HEK293 (cell line): Measurements from ENCODE around the gene RECK.

ENCODE experiments used
- CTCF ChIA-PET: fragments of 350-600 bp; formaldehyde crosslinking; extraction: SDS; loops from one replicate; lab custom pipeline; 2021; ENCODE audit warnings: antibody characterized with exemption; lab: Yijun Ruan, JAX
- POLR2A ChIA-PET: fragments of 300-600 bp; formaldehyde crosslinking; extraction: SDS; loops from one replicate; lab custom pipeline; 2020; ENCODE audit warnings: antibody characterized with exemption, inconsistent platforms; lab: Yijun Ruan, JAX
- H3K27ac ChIP-seq: fragments of 200-500 bp; sonication (Bioruptor generic); 2 replicates; pipeline ENCODE4 v1.5.1; 2014; ENCODE audit warnings: low read depth, low read length, control low read depth, inconsistent platforms; ENCODE audit errors: extremely low read depth
- H3K36me3 ChIP-seq, 2 experiments: fragments of 200-500 bp in 1 of 2; sonication (Bioruptor generic) in 1 of 2; 1 replicate in 1 of 2; 2 replicates in 1 of 2; pipeline ENCODE4 v1.5.1; 2014 to 2017; ENCODE audit warnings: inconsistent platforms in 2 of 2, low read length in 2 of 2; ENCODE audit not compliant: control insufficient read depth in 2 of 2, insufficient read depth in 1 of 2
- H3K4me1 ChIP-seq: fragments of 200-500 bp; sonication (Bioruptor generic); 2 replicates; pipeline ENCODE4 v1.5.1; 2014; ENCODE audit warnings: mild to moderate bottlenecking, low read length, inconsistent platforms; ENCODE audit not compliant: control insufficient read depth, insufficient read depth
- H3K4me3 ChIP-seq: 2 replicates; pipeline ENCODE4 v1.5.1; 2011; ENCODE audit warnings: low read depth, mild to moderate bottlenecking, control low read depth, low read length, moderate library complexity
- H3K9me3 ChIP-seq: fragments of 200-500 bp; sonication (Bioruptor generic); 2 replicates; pipeline ENCODE4 v1.5.1; 2014; ENCODE audit warnings: low read depth, low read length, inconsistent platforms; ENCODE audit not compliant: control insufficient read depth, insufficient read depth
- GLIS2 ChIP-seq: fragments of 450-650 bp; formaldehyde crosslinking; IDR thresholded peaks from 2 replicates; pipeline ENCODE4 v1.5.1; 2016; ENCODE audit warnings: missing biosample characterization, missing genetic modification characterization
- KLF1 ChIP-seq: fragments of 450-650 bp; formaldehyde crosslinking; IDR thresholded peaks from 2 replicates; pipeline ENCODE4 v1.5.1; 2016; ENCODE audit warnings: missing biosample characterization, missing genetic modification characterization
- SCRT2 ChIP-seq: fragments of 450-650 bp; formaldehyde crosslinking; IDR thresholded peaks from 2 replicates; pipeline ENCODE4 v1.5.1; 2016; ENCODE audit warnings: missing biosample characterization, missing genetic modification characterization
- SP2 ChIP-seq: fragments of 450-650 bp; formaldehyde crosslinking; IDR thresholded peaks from 2 replicates; pipeline ENCODE4 v1.5.1; 2016; ENCODE audit warnings: missing biosample characterization, missing genetic modification characterization
- YY2 ChIP-seq: fragments of 450-650 bp; formaldehyde crosslinking; IDR thresholded peaks from 2 replicates; pipeline ENCODE4 v1.5.1; 2016; ENCODE audit warnings: missing biosample characterization, missing genetic modification characterization
- ZBTB20 ChIP-seq: fragments of 450-650 bp; formaldehyde crosslinking; IDR thresholded peaks from 2 replicates; pipeline ENCODE4 v1.5.1; 2016; ENCODE audit warnings: missing biosample characterization, missing genetic modification characterization
- ZBTB21 ChIP-seq: fragments of 450-650 bp; formaldehyde crosslinking; IDR thresholded peaks from 2 replicates; pipeline ENCODE4 v1.5.1; 2017; ENCODE audit warnings: missing biosample characterization, missing genetic modification characterization
- ZBTB48 ChIP-seq: fragments of 450-650 bp; formaldehyde crosslinking; IDR thresholded peaks from 2 replicates; pipeline ENCODE4 v1.5.1; 2016; ENCODE audit warnings: missing biosample characterization, missing genetic modification characterization
- ZBTB8A ChIP-seq: fragments of 450-650 bp; formaldehyde crosslinking; IDR thresholded peaks from 2 replicates; pipeline ENCODE4 v1.5.1; 2016; ENCODE audit warnings: missing biosample characterization, missing genetic modification characterization
- ZIC2 ChIP-seq: fragments of 450-650 bp; formaldehyde crosslinking; IDR thresholded peaks from 2 replicates; pipeline ENCODE4 v1.5.1; 2016; ENCODE audit warnings: missing biosample characterization, missing genetic modification characterization
- ZNF335 ChIP-seq: fragments of 450-650 bp; formaldehyde crosslinking; conservative IDR thresholded peaks from 2 replicates; pipeline ENCODE4 v1.5.1; 2016; ENCODE audit warnings: missing biosample characterization, missing genetic modification characterization
- ZNF530 ChIP-seq: fragments of 450-650 bp; formaldehyde crosslinking; IDR thresholded peaks from 2 replicates; pipeline ENCODE4 v1.5.1; 2016; ENCODE audit warnings: low read depth, missing biosample characterization, missing genetic modification characterization
- ZNF549 ChIP-seq: fragments of 450-650 bp; IDR thresholded peaks from 2 replicates; pipeline ENCODE4 v1.5.1; 2018; ENCODE audit warnings: missing biosample characterization, missing genetic modification characterization, mild to moderate bottlenecking, inconsistent platforms, moderate library complexity
- ZNF654 ChIP-seq: fragments of 450-650 bp; formaldehyde crosslinking; IDR thresholded peaks from 2 replicates; pipeline ENCODE4 v1.5.1; 2016; ENCODE audit warnings: low read depth, missing biosample characterization, missing genetic modification characterization
- TF ChIP-seq, protein P1 (sequence below): fragments of 450-650 bp; formaldehyde crosslinking; IDR thresholded peaks from 2 replicates; pipeline ENCODE4 v1.5.1; 2016; ENCODE audit warnings: missing biosample characterization, missing genetic modification characterization, borderline replicate concordance
- TF ChIP-seq, protein P2 (sequence below): fragments of 450-650 bp; formaldehyde crosslinking; IDR thresholded peaks from 2 replicates; pipeline ENCODE4 v1.5.1; 2016; ENCODE audit warnings: missing biosample characterization, missing genetic modification characterization
- TF ChIP-seq, protein P3 (sequence below): fragments of 450-650 bp; formaldehyde crosslinking; IDR thresholded peaks from 2 replicates; pipeline ENCODE4 v1.5.1; 2016; ENCODE audit warnings: missing biosample characterization, missing genetic modification characterization
- TF ChIP-seq, protein P4 (sequence below): fragments of 450-650 bp; formaldehyde crosslinking; IDR thresholded peaks from 2 replicates; pipeline ENCODE4 v1.5.1; 2017; ENCODE audit warnings: missing biosample characterization, missing genetic modification characterization
- TF ChIP-seq, protein P5 (sequence below): fragments of 450-650 bp; formaldehyde crosslinking; IDR thresholded peaks from 2 replicates; pipeline ENCODE4 v1.5.1; 2017; ENCODE audit warnings: missing biosample characterization, missing genetic modification characterization
- TF ChIP-seq, protein P6 (sequence below): fragments of 450-650 bp; formaldehyde crosslinking; IDR thresholded peaks from 2 replicates; pipeline ENCODE4 v1.5.1; 2016; ENCODE audit warnings: missing biosample characterization, missing genetic modification characterization, low read depth

Gene RECK

DNA sequence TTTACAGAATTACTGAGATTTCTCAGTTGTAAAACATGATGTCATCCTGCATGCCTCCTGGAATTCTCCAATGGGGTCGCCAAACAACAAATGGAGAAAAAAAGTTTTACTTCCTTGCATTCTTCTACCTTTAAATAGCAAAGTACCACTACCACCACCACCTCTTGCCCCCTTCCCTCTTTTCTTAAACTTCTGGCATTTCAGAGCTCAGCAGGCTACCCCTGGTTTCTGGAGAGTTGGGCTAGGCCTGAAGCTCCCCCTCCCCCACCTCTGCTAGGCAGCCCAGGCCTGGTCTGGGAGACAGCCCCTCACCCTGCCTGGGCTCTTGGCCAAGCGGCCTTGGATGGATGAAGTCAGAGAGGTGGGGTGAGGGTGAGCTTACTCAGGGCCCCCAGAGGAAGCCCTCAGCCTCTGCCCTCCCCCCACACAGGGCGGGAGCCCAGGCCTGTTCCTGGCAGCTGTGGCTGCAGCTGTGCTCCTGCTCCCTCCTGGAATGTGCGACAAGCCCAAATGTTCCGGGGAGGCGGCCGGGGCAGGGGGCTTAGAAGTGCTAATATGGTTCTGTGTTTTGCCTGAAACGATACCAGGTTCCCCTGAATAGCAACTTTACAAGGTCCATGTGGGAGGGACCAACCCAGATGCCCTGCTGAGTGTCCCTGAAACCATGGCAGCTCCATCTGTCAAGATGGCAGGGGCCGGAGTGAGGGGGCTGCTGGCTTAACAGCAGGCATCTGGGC lies 126.5 kb downstream of the RECK start:
- Histone ChIP-seq H3K27ac (no peak overlapping the region; the same call in 1 of the 2 replicates), H3K9me3 (no peaks in the 10 kb centered on the region), H3K4me3 (no peak overlapping the region), H3K4me1 (peaks cover 4% of the 10 kb centered on the region; the same call in 1 of the 2 replicates), H3K36me3 (no peaks in the 10 kb centered on the region)
- CTCF ChIA-PET = interaction anchor here (0.6 to 8.2 kb wide), 9 partner anchors 13 to 217 kb away, joined by 3 to 172 read pairs (median 5); partner anchors contain the start of genes CLTA and GLIPR2
- POLR2A ChIA-PET = interaction anchor here (0.6 to 3.0 kb wide), 8 partner anchors 8 to 319 kb away, joined by 3 to 30 read pairs (median 5); partner anchors contain the start of genes CLTA and GLIPR2
- peak; percentile 63; the same call in 1 of the 2 replicates for TF ChIP-seq GLIS2 (tag by site-specific recombination)
- TF ChIP-seq, protein P1, sequence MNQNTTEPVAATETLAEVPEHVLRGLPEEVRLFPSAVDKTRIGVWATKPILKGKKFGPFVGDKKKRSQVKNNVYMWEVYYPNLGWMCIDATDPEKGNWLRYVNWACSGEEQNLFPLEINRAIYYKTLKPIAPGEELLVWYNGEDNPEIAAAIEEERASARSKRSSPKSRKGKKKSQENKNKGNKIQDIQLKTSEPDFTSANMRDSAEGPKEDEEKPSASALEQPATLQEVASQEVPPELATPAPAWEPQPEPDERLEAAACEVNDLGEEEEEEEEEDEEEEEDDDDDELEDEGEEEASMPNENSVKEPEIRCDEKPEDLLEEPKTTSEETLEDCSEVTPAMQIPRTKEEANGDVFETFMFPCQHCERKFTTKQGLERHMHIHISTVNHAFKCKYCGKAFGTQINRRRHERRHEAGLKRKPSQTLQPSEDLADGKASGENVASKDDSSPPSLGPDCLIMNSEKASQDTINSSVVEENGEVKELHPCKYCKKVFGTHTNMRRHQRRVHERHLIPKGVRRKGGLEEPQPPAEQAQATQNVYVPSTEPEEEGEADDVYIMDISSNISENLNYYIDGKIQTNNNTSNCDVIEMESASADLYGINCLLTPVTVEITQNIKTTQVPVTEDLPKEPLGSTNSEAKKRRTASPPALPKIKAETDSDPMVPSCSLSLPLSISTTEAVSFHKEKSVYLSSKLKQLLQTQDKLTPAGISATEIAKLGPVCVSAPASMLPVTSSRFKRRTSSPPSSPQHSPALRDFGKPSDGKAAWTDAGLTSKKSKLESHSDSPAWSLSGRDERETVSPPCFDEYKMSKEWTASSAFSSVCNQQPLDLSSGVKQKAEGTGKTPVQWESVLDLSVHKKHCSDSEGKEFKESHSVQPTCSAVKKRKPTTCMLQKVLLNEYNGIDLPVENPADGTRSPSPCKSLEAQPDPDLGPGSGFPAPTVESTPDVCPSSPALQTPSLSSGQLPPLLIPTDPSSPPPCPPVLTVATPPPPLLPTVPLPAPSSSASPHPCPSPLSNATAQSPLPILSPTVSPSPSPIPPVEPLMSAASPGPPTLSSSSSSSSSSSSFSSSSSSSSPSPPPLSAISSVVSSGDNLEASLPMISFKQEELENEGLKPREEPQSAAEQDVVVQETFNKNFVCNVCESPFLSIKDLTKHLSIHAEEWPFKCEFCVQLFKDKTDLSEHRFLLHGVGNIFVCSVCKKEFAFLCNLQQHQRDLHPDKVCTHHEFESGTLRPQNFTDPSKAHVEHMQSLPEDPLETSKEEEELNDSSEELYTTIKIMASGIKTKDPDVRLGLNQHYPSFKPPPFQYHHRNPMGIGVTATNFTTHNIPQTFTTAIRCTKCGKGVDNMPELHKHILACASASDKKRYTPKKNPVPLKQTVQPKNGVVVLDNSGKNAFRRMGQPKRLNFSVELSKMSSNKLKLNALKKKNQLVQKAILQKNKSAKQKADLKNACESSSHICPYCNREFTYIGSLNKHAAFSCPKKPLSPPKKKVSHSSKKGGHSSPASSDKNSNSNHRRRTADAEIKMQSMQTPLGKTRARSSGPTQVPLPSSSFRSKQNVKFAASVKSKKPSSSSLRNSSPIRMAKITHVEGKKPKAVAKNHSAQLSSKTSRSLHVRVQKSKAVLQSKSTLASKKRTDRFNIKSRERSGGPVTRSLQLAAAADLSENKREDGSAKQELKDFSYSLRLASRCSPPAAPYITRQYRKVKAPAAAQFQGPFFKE (tag by site-specific recombination) = no peak
- TF ChIP-seq, protein P2, sequence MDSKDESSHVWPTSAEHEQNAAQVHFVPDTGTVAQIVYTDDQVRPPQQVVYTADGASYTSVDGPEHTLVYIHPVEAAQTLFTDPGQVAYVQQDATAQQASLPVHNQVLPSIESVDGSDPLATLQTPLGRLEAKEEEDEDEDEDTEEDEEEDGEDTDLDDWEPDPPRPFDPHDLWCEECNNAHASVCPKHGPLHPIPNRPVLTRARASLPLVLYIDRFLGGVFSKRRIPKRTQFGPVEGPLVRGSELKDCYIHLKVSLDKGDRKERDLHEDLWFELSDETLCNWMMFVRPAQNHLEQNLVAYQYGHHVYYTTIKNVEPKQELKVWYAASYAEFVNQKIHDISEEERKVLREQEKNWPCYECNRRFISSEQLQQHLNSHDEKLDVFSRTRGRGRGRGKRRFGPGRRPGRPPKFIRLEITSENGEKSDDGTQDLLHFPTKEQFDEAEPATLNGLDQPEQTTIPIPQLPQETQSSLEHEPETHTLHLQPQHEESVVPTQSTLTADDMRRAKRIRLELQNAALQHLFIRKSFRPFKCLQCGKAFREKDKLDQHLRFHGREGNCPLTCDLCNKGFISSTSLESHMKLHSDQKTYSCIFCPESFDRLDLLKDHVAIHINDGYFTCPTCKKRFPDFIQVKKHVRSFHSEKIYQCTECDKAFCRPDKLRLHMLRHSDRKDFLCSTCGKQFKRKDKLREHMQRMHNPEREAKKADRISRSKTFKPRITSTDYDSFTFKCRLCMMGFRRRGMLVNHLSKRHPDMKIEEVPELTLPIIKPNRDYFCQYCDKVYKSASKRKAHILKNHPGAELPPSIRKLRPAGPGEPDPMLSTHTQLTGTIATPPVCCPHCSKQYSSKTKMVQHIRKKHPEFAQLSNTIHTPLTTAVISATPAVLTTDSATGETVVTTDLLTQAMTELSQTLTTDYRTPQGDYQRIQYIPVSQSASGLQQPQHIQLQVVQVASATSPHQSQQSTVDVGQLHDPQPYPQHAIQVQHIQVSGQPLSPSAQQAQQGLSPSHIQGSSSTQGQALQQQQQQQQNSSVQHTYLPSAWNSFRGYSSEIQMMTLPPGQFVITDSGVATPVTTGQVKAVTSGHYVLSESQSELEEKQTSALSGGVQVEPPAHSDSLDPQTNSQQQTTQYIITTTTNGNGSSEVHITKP = peak; percentile 98
- TF ChIP-seq, protein P3, sequence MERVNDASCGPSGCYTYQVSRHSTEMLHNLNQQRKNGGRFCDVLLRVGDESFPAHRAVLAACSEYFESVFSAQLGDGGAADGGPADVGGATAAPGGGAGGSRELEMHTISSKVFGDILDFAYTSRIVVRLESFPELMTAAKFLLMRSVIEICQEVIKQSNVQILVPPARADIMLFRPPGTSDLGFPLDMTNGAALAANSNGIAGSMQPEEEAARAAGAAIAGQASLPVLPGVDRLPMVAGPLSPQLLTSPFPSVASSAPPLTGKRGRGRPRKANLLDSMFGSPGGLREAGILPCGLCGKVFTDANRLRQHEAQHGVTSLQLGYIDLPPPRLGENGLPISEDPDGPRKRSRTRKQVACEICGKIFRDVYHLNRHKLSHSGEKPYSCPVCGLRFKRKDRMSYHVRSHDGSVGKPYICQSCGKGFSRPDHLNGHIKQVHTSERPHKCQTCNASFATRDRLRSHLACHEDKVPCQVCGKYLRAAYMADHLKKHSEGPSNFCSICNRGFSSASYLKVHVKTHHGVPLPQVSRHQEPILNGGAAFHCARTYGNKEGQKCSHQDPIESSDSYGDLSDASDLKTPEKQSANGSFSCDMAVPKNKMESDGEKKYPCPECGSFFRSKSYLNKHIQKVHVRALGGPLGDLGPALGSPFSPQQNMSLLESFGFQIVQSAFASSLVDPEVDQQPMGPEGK = peak; percentile 51
- peak; percentile 17; the same call in 1 of the 2 replicates for TF ChIP-seq ZIC2 (tag by site-specific recombination)
- 0 out of 2 replicates have a peak, but pooled peaks have one; percentile 17 for TF ChIP-seq ZBTB48 (tag by site-specific recombination)
- TF ChIP-seq ZNF530 (tag by site-specific recombination) = 0 out of 2 replicates have a peak, but pooled peaks have one; percentile 67
- peak; percentile 36; the same call in 1 of the 2 replicates for TF ChIP-seq ZBTB21
- no peak for TF ChIP-seq ZBTB8A (tag by site-specific recombination)
- TF ChIP-seq SCRT2 (tag by site-specific recombination) = no peak
- TF ChIP-seq ZNF335 = peak; percentile 75
- TF ChIP-seq, protein P4, sequence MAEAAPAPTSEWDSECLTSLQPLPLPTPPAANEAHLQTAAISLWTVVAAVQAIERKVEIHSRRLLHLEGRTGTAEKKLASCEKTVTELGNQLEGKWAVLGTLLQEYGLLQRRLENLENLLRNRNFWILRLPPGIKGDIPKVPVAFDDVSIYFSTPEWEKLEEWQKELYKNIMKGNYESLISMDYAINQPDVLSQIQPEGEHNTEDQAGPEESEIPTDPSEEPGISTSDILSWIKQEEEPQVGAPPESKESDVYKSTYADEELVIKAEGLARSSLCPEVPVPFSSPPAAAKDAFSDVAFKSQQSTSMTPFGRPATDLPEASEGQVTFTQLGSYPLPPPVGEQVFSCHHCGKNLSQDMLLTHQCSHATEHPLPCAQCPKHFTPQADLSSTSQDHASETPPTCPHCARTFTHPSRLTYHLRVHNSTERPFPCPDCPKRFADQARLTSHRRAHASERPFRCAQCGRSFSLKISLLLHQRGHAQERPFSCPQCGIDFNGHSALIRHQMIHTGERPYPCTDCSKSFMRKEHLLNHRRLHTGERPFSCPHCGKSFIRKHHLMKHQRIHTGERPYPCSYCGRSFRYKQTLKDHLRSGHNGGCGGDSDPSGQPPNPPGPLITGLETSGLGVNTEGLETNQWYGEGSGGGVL (tag by site-specific recombination) = peak; percentile 87
- no peak for TF ChIP-seq ZNF654 (tag by site-specific recombination)
- peak; percentile 45; the same call in 1 of the 2 replicates for TF ChIP-seq ZBTB20 (tag by site-specific recombination)
- peak; percentile 44 for TF ChIP-seq SP2 (tag by site-specific recombination)
- TF ChIP-seq, protein P5, sequence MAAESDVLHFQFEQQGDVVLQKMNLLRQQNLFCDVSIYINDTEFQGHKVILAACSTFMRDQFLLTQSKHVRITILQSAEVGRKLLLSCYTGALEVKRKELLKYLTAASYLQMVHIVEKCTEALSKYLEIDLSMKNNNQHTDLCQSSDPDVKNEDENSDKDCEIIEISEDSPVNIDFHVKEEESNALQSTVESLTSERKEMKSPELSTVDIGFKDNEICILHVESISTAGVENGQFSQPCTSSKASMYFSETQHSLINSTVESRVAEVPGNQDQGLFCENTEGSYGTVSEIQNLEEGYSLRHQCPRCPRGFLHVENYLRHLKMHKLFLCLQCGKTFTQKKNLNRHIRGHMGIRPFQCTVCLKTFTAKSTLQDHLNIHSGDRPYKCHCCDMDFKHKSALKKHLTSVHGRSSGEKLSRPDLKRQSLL = no peak
- no peak for TF ChIP-seq ZNF549
- TF ChIP-seq, protein P6, sequence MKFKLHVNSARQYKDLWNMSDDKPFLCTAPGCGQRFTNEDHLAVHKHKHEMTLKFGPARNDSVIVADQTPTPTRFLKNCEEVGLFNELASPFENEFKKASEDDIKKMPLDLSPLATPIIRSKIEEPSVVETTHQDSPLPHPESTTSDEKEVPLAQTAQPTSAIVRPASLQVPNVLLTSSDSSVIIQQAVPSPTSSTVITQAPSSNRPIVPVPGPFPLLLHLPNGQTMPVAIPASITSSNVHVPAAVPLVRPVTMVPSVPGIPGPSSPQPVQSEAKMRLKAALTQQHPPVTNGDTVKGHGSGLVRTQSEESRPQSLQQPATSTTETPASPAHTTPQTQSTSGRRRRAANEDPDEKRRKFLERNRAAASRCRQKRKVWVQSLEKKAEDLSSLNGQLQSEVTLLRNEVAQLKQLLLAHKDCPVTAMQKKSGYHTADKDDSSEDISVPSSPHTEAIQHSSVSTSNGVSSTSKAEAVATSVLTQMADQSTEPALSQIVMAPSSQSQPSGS (tag by site-specific recombination) = peak; percentile 88
- TF ChIP-seq KLF1 (tag by site-specific recombination) = peak; percentile 35
- no peak for TF ChIP-seq YY2 (tag by site-specific recombination)
